Body of pancreas (tissue), 4 donors: ENCODE measurements around the gene PLVAP. TPM values are rescaled to one million over a fixed set of nuclear protein-coding genes. Genes with fewer than 3 reads are reported as not detected.

Source experiments
- ATAC-seq: fragments of 150-250 bp; one replicate; pipeline ENCODE4 v1.9.1; 2016
- DNase-seq, 4 donors: peaks; one replicate each; pipeline ENCODE4 v3.0.0-alpha.2; 2019
- H3K27ac ChIP-seq, 4 donors: fragments of 200-600 bp; sonication (generic); 1 replicate in 3 of 4; 2 replicates in 1 of 4; pipeline versions ENCODE4 v1.5.1 to v1.6.1; 2016 to 2019; ENCODE audit warnings: mild to moderate bottlenecking in 1 of 4, mixed read lengths in 1 of 4, moderate library complexity in 1 of 4
- H3K27me3 ChIP-seq, 2 donors: fragments of 200-600 bp; sonication (generic); one replicate each; pipeline ENCODE4 v1.6.0; 2016; ENCODE audit warnings: mild to moderate bottlenecking in 1 of 2
- H3K36me3 ChIP-seq, 2 donors: fragments of 200-600 bp; sonication (generic); replicated peaks in 1 of 2; 2 replicates each; pipeline ENCODE4 v1.5.1; 2016; ENCODE audit warnings: low read depth in 2 of 2; ENCODE audit not compliant: insufficient read depth in 1 of 2
- H3K4me1 ChIP-seq: fragments of 200-600 bp; sonication (generic); one replicate; pipeline ENCODE4 v1.6.0; 2016
- H3K4me3 ChIP-seq, 2 donors: fragments of 200-600 bp; sonication (generic); 1 replicate in 1 of 2; 2 replicates in 1 of 2; pipeline ENCODE4 v1.5.1; 2016 to 2019
- H3K9me3 ChIP-seq, 3 donors: fragments of 200-600 bp; sonication (generic); 1 replicate in 2 of 3; 2 replicates in 1 of 3; pipeline ENCODE4 v1.5.1; 2016
- POLR2A ChIP-seq, 3 donors: fragments of 450-650 bp; IDR thresholded peaks; one replicate each; pipeline ENCODE4 v1.6.1; 2016; ENCODE audit warnings: antibody characterized with exemption in 3 of 3, mild to moderate bottlenecking in 2 of 3
- WGBS, 2 donors: methylation state at CpG; one replicate each; pipeline ENCODE4 v1.1.5; 2017; 5-methylcytosine and 5-hydroxymethylcytosine counted together
- intact Hi-C: fragments of 100-400 bp; cut with DNase I; formaldehyde crosslinking; loops from one replicate; pipeline ENCODE4 v1.15.1; 2023
- total RNA-seq, 2 donors: library from RNA; depleted of rRNA; stranded (reverse); fragments of >200 nt; gene quantifications; one replicate each; pipeline ENCODE4 v1.1.0, GENCODE V29; 2016
- TF ChIP-seq, protein P1 (sequence below), 7 experiments: fragments of 450-650 bp in 4 of 7; fragments of 200-600 bp in 3 of 7; sonication (generic) in 3 of 7; IDR thresholded peaks; one replicate each; pipeline ENCODE4 v1.5.1; 2016 to 2019; ENCODE audit warnings: antibody characterized with exemption in 7 of 7

PLVAP gene
- total RNA-seq, 2 donors from 2014 or later, result 37.9 to 49.8 TPM

- peak within 1 kb of the TSS; percentile 66 to 77 for H3K4me3 ChIP-seq
- H3K4me1 ChIP-seq, result peaks cover 34% of the 10 kb centered on the region
- H3K27me3 ChIP-seq, result no peaks in the 10 kb centered on the region
- WGBS, 2 donors, result 0 to 1% methylated on average over 37 to 40 of the region's 41 CpGs
- peak; percentile 97 to 99 (median 98) for DNase-seq
- H3K36me3 ChIP-seq, result no peaks in the 10 kb centered on the region
- H3K9me3 ChIP-seq, result no peaks in the 10 kb centered on the region
- TF ChIP-seq, protein P1, sequence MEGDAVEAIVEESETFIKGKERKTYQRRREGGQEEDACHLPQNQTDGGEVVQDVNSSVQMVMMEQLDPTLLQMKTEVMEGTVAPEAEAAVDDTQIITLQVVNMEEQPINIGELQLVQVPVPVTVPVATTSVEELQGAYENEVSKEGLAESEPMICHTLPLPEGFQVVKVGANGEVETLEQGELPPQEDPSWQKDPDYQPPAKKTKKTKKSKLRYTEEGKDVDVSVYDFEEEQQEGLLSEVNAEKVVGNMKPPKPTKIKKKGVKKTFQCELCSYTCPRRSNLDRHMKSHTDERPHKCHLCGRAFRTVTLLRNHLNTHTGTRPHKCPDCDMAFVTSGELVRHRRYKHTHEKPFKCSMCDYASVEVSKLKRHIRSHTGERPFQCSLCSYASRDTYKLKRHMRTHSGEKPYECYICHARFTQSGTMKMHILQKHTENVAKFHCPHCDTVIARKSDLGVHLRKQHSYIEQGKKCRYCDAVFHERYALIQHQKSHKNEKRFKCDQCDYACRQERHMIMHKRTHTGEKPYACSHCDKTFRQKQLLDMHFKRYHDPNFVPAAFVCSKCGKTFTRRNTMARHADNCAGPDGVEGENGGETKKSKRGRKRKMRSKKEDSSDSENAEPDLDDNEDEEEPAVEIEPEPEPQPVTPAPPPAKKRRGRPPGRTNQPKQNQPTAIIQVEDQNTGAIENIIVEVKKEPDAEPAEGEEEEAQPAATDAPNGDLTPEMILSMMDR (IDR thresholded peaks at IDR 0.05), result peak in 1 of 7 experiments; percentile 16
- TF ChIP-seq POLR2A (IDR thresholded peaks at IDR 0.05), result peak in 2 of 3 donors; percentile 53 to 57
- peak; percentile 93 for ATAC-seq
- intact Hi-C loops, result no loop called here
- peak within 1 kb of the TSS; percentile 79 to 92 (median 88) for H3K27ac ChIP-seq
Measured at GRCh38 chr19:17336872-17337674, 40.1 kb downstream of the PLVAP start, which contains the start of gene GTPBP3. GTPBP3 (plus strand) TSS chr19:17337553; CDS start chr19:17337612, 59 bp downstream.

DNA sequence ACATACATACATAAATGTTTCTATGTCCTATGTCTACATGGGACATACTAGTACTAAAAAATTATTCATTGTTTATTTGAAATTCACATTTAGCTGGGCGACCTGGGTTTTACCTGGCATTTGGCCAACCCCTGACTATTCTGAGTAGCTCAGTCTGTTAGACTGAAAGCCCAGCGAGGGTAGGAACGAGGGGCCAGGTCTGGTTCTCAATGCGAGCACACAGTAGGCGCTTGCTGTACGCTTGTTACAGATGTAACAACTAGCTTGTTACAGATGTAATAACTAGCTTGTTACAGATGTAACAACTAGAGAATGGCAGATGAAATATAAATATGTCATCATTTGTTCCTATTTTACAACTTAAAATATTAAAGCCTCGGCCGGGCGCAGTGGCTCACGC is 41.6 kb downstream of the PLVAP start:
- ATAC-seq (no peak), DNase-seq (no peak)
- intact Hi-C loops, result no loop called here
- 60 to 65% methylated on average over 10 of the region's 10 CpGs for WGBS, 2 donors
- Histone ChIP-seq H3K27me3 (no peaks in the 10 kb centered on the region), H3K4me1 (peaks cover 34% of the 10 kb centered on the region), H3K9me3 (no peaks in the 10 kb centered on the region), H3K4me3 (no peak overlapping the region), H3K36me3 (no peaks in the 10 kb centered on the region), H3K27ac (no peak overlapping the region)
- TF ChIP-seq, protein P1 (IDR thresholded peaks at IDR 0.05), result no peak
- no peak for TF ChIP-seq POLR2A (IDR thresholded peaks at IDR 0.05)

DNA sequence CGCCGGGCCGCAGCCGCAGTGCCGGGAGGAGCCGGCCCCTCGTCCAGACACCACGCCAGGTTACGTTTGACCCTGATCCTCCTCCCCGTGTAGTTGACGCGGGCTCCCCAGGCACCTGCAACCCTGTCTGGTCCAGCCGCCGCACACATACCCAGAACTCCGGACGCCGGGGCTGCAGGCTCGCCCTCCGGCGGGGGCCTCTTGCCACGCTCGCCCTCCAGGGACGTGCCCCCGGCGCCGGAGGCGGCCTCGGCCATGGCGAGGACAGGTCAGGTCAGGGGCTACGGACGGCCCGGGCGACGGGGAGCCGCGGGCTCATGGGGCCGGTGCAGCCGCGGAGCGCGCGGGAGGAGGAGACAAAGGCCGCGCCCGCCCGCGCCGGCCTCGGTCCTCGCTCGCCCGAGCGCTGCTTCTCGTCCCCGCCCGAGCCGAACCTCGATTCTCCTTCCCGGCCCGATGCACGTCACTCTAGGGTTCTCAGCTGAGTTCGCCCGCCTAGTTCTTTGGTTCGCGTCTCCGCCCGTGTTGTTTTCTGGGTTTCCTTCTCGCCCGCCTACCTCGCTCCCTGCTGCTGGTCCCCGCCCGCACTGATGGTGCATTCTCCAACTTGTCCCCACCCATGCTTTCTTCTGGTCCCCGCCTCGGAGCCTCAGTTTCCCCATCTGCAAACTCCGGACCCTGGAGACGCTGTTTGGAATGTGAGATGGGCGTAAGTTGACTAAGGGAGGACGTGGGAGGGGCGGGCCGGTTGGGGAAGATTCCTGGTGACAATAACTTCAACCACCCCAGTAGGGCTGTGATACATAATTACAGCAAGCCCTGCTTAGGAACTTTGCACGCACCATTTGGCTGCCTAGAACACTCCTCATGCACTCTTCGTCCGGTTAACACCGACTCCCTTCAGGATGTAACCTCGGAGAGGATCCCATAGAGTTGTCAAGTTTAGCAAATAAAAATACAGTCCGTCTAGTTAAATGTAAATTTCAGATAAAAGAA is 42.4 kb downstream of the PLVAP start, which contains the start of gene ANO8:
ANO8 (minus strand) TSS at position 442 of the 996 bp plus-strand sequence; CDS start at position 257, 185 bp downstream.
- intact Hi-C loops, result no loop called here
- Histone ChIP-seq H3K4me3 (peak within 1 kb of the TSS; percentile 36 to 51), H3K4me1 (peaks cover 34% of the 10 kb centered on the region), H3K27me3 (no peaks in the 10 kb centered on the region), H3K36me3 (no peaks in the 10 kb centered on the region), H3K27ac (peak within 1 kb of the TSS; percentile 18 to 63 (median 38)), H3K9me3 (no peaks in the 10 kb centered on the region)
- TF ChIP-seq POLR2A (IDR thresholded peaks at IDR 0.05), result no peak
- TF ChIP-seq, protein P1 (IDR thresholded peaks at IDR 0.05), result peak in 1 of 7 experiments; percentile 5
- DNase-seq, result peak; percentile 92 to 94 (median 93)
- ATAC-seq, result peak; percentile 75
- WGBS, 2 donors, result 1 to 3% methylated on average over 38 to 86 of the region's 86 CpGs

- Histone ChIP-seq H3K4me1 (peaks cover 41% of the 10 kb centered on the region), H3K27me3 (no peaks in the 10 kb centered on the region), H3K27ac (peak overlapping the region in 3 of 4 donors; percentile 37 to 63 (median 39)), H3K36me3 (no peaks in the 10 kb centered on the region), H3K9me3 (no peaks in the 10 kb centered on the region), H3K4me3 (peak overlapping the region; percentile 36 to 51)
- DNase-seq (peak in 3 of 4 donors; percentile 32 to 55 (median 45)), ATAC-seq (no peak)
- WGBS, 2 donors, result 38 to 50% methylated on average over 17 to 52 of the region's 52 CpGs
- TF ChIP-seq, protein P1 (IDR thresholded peaks at IDR 0.05), result no peak
- TF ChIP-seq POLR2A (IDR thresholded peaks at IDR 0.05), result no peak
- intact Hi-C loops, result no loop called here
Measured at GRCh38 chr19:17333611-17334413, 43.3 kb downstream of the PLVAP start.
